Measurements from ENCODE around the gene VAMP1. TPM values are rescaled to one million over a fixed set of nuclear protein-coding genes. Genes with fewer than 3 reads are reported as not detected.

VAMP1 gene
- total RNA-seq, 4 donors from 2014 or later = 4.2 to 9.6 (median 6.2) TPM

DNA sequence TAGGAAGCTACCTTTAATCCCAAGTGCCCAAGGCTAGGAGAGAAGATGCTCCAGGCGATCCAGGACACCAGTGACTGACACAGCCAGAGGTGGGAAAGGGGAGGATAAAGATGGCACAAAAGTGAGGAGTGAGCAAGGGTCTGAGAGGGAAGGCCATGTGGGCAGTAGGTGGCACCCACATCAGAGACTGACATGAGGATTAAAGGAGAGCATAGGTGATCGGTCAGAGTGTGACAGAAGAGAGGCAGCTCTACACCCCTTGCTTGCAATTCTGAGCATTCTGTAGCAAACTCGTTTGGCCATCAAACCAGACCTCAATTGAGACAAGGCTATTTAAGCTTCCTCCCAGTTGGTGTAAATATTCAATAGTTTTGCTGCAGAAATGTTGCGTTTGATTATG is 26.4 kb downstream of the VAMP1 start:
- TF ChIP-seq, protein P1, sequence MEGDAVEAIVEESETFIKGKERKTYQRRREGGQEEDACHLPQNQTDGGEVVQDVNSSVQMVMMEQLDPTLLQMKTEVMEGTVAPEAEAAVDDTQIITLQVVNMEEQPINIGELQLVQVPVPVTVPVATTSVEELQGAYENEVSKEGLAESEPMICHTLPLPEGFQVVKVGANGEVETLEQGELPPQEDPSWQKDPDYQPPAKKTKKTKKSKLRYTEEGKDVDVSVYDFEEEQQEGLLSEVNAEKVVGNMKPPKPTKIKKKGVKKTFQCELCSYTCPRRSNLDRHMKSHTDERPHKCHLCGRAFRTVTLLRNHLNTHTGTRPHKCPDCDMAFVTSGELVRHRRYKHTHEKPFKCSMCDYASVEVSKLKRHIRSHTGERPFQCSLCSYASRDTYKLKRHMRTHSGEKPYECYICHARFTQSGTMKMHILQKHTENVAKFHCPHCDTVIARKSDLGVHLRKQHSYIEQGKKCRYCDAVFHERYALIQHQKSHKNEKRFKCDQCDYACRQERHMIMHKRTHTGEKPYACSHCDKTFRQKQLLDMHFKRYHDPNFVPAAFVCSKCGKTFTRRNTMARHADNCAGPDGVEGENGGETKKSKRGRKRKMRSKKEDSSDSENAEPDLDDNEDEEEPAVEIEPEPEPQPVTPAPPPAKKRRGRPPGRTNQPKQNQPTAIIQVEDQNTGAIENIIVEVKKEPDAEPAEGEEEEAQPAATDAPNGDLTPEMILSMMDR (IDR thresholded peaks at IDR 0.05) = no peak
- ATAC-seq (ENCODE audit: low FRiP score) (no peak), DNase-seq (ENCODE audit: low spot score) (no peak)

DNA sequence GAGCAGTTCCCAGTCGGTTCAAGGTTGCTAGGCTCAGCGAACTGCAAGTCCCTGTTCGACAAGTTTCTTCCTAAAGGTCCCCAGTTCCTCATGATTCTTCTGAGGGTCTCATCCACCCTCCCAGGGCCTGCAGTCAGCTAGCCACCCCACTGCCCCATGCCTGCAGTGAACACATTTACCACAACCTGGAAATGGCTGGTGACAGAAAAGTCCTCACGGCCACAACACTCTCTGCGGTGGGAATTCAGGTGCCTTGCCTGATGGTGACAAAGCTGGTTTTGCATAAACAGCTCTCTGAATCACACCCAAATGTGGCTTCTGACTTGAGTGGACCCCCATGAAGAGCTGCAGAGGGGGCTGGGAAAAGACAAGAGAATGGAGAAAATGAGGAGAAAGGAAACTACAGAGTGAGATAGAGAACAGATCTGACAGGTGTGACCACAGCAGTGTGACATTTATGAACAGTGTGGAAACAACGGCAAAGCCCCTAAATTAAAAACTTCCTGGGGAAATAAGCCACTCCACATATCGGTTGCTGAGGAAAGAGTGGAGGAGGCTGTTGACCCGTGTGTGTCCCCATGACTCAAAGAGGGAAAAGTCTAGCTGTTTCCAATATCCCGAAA is 27.0 kb downstream of the VAMP1 start:
- no peak for ATAC-seq (ENCODE audit: low FRiP score)
- TF ChIP-seq, protein P1 (IDR thresholded peaks at IDR 0.05) = no peak
- DNase-seq (ENCODE audit: low spot score) = no peak

DNA sequence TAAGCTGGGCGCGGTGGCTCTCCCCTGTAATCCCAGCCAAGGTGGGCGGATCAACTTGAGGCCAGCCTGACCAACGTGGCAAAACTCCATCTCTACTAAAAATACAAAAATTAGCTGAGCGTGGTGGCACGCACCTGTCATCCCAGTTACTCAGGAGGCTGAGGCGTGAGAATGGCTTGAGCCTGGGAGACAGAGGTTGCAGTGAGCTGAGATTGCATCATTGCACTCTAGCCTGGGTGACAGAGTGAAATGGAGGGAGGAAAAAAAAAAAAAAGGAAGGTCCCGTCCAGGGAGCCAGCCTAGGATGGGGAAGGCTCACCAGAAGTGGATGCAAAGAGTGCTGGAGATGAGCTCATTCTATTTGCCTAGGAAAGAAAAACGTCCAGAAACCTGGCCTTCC is 27.6 kb downstream of the VAMP1 start:
- TF ChIP-seq, protein P1 (IDR thresholded peaks at IDR 0.05) = no peak
- ATAC-seq (ENCODE audit: low FRiP score) (no peak), DNase-seq (ENCODE audit: low spot score) (no peak)

DNA sequence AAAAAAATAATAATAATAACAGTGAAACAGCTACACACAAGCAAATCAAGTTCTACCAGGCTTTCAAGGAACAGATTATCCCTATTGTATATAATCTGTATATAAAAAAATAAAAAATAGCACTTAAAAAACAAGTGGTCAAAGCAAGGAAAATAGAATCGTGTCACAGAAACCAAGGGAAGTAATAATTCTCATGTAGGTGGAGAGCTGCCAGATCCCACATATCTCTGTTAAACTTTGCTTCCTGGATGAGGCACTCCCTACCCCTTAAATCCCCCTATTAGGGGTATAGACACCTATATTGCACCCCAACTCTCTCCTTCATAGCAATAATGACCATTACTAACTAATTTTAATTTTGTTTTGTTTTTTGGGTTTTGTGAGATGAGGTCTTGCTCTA is 30.1 kb downstream of the VAMP1 start:
- no peak for DNase-seq (ENCODE audit: low spot score)
- TF ChIP-seq, protein P1 (IDR thresholded peaks at IDR 0.05) = no peak
- no peak for ATAC-seq (ENCODE audit: low FRiP score)

DNA sequence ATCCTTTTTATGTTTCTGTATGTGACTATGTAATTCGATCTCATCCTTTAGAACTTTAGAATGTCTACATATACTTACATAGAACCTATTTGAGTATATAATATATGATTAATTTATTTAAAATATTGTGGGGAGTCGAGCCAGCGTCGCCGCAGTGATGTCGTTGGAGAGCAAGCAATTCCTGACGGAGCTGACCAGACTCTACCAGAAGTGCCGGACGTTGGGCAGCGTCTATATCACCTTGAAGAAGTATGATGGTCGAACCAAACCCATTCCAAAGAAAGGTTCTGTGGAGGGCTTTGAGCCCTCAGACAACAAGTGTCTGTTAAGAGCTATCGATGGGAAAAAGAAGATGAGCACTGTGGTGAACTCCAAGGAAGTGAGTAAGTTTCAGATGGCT is 32.1 kb downstream of the VAMP1 start:
- TF ChIP-seq, protein P1 (IDR thresholded peaks at IDR 0.05) = no peak
- DNase-seq (ENCODE audit: low spot score) (no peak), ATAC-seq (ENCODE audit: low FRiP score) (no peak)

DNA sequence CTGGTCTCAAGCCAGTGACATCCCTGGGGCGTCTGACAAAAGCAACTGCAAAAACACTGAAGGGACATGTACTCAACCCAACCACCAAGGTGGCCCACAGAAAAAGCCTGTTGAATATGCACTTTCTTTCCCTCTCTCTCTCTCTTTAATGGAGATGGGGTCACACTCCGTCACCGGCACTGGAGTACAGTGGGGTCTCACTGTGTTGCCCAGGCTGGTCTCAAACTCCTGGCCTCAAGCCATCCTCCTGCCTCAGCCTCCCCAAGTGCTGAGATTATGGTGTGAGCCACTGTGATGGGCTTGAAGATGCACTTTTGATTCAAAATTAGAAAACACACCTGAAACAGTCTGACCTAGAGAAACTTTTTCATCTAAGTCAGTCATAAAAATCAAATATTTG is 32.9 kb downstream of the VAMP1 start:
- ATAC-seq (ENCODE audit: low FRiP score) (no peak), DNase-seq (ENCODE audit: low spot score) (no peak)
- TF ChIP-seq, protein P1 (IDR thresholded peaks at IDR 0.05) = no peak

DNA sequence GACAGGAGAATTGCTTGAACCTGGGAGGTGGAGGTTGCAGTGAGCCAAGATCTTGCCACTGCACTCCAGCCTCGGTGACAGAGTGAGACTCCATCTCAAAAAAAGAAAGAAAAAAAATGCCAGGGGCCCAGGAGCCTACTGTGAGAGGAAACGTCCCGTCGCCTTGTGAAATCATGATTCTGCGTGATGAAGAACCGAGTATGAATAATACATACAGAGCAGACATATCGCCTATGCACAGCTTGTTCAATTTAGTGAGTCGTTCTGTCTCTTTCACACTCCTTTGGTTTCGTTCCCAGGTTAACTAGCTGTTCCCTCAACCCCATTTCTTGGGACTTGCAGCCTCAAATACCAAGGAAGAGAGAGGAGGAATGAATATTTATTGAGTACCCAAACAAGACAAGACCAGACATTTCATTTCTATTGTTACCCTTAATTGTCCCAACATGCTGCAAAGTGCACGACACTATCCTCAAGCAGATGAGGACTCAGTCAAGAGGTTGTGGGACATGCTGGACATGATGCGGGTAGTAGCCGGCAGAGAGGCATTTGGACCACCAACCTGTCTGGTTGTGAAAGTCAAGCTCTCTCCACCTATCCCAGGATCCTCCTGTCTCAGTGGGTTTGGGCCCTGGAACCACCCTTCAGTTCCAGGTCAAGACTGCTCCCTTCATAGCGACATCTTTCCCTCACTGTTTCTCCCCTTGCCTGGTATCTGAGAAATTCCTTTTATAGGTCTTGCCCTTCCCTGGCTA is 34.3 kb downstream of the VAMP1 start:
- no peak for DNase-seq (ENCODE audit: low spot score)
- TF ChIP-seq, protein P1 (IDR thresholded peaks at IDR 0.05) = no peak
- no peak for ATAC-seq (ENCODE audit: low FRiP score)
